Upper lobe of right lung (tissue), 1 donor: ENCODE data around the gene UBL4A. TPM values are rescaled to one million over a fixed set of nuclear protein-coding genes. Genes with fewer than 3 reads are reported as not detected.

Experiments
- ATAC-seq: fragments of 200-7000 bp; cut with Tn5 transposase; one replicate; pipeline ENCODE4 v1.9.1; 2020; ENCODE audit warnings: mild to moderate bottlenecking, moderate library complexity
- DNase-seq: peaks from one replicate; pipeline ENCODE4 v3.0.0-alpha.2; 2020
- H3K27ac ChIP-seq: fragments of 200-600 bp; one replicate; pipeline ENCODE4 v1.8.0; 2022
- H3K27me3 ChIP-seq: fragments of 200-600 bp; one replicate; pipeline ENCODE4 v1.8.0; 2022; ENCODE audit warnings: mild to moderate bottlenecking
- H3K36me3 ChIP-seq: fragments of 200-600 bp; one replicate; pipeline ENCODE4 v1.8.0; 2022
- H3K4me1 ChIP-seq: fragments of 200-600 bp; one replicate; pipeline ENCODE4 v1.8.0; 2022
- H3K4me3 ChIP-seq: fragments of 200-600 bp; one replicate; pipeline ENCODE4 v1.8.0; 2022; ENCODE audit warnings: mild to moderate bottlenecking
- H3K9me3 ChIP-seq: fragments of 200-600 bp; one replicate; pipeline ENCODE4 v1.8.0; 2022
- CTCF ChIP-seq: fragments of 200-600 bp; IDR thresholded peaks from one replicate; pipeline ENCODE4 v1.8.0; 2022; ENCODE audit warnings: antibody characterized with exemption
- intact Hi-C: fragments of 100-400 bp; cut with DNase I; formaldehyde crosslinking; loops from one replicate; pipeline ENCODE4 v1.11.0; 2022
- microRNA-seq: library from miRNA; unstranded; fragments of <30 nt; microRNA quantifications from one replicate; pipeline ENCODE4 v1.2.0, GENCODE V29; 2020; ENCODE audit warnings: borderline microRNAs expressed
- total RNA-seq: library from RNA; stranded (reverse); fragmentation: NEBNext Ultra II Directional; extraction: Animal tissue kit (Norgen Biotek cat#: 25700); gene quantifications from one replicate; pipeline ENCODE4 v1.2.1, GENCODE V29; 2021
- donor health status: DM: no; HTN: yes; CAD: no; lungs with severe emphysema.

Gene UBL4A
- total RNA-seq, 1 donor from 2014 or later, result 33.8 TPM

- ATAC-seq, result peak; percentile 62
- peak overlapping the region; percentile 74 for H3K27ac ChIP-seq
- H3K36me3 ChIP-seq, result peaks cover 27% of the 10 kb centered on the region
- H3K4me3 ChIP-seq, result peak overlapping the region; percentile 75
- DNase-seq, result no peak
- no peak for TF ChIP-seq CTCF
- no peaks in the 10 kb centered on the region for H3K4me1 ChIP-seq
- intact Hi-C loops, result no loop called here
- no peaks in the 10 kb centered on the region for H3K27me3 ChIP-seq
- H3K9me3 ChIP-seq, result no peaks in the 10 kb centered on the region
Observed at GRCh38 chrX:154436374-154436982, 49.9 kb downstream of the UBL4A start.

GRCh38 chrX:154435171-154435733 is 51.2 kb downstream of the UBL4A start:
- ATAC-seq (no peak), DNase-seq (no peak)
- intact Hi-C loops, result no loop called here
- H3K27ac ChIP-seq, result no peak overlapping the region
- no peak overlapping the region for H3K4me3 ChIP-seq
- no peaks in the 10 kb centered on the region for H3K4me1 ChIP-seq
- no peaks in the 10 kb centered on the region for H3K9me3 ChIP-seq
- H3K36me3 ChIP-seq, result peaks cover 24% of the 10 kb centered on the region
- no peak for TF ChIP-seq CTCF
- H3K27me3 ChIP-seq, result no peaks in the 10 kb centered on the region

- Histone ChIP-seq H3K36me3 (peaks cover 20% of the 10 kb centered on the region), H3K4me1 (no peaks in the 10 kb centered on the region), H3K27me3 (no peaks in the 10 kb centered on the region), H3K9me3 (no peaks in the 10 kb centered on the region), H3K4me3 (no peak overlapping the region), H3K27ac (no peak overlapping the region)
- no peak for TF ChIP-seq CTCF
- intact Hi-C loops, result no loop called here
- ATAC-seq (no peak), DNase-seq (no peak)
Observed at GRCh38 chrX:154434394-154435168, 51.8 kb downstream of the UBL4A start.

Small RNAs within 50 kb of the gene (microRNA-seq; reads per million reads assigned to microRNA genes)
- gene MIR6858, result not detected

Other genes starting within 250 kb of the UBL4A start
- not detected for gene OPN1MW3, start 229.0 kb downstream of the UBL4A start, total RNA-seq
- gene TEX28, start 191.5 kb downstream of the UBL4A start, total RNA-seq, result not detected
- gene TKTL1, start 190.8 kb downstream of the UBL4A start, total RNA-seq, result not detected
- gene FLNA, start 112.0 kb downstream of the UBL4A start, total RNA-seq, result 1,252 TPM
- 58.4 TPM for gene EMD, start 107.3 kb downstream of the UBL4A start, total RNA-seq
- 2,677 TPM for gene RPL10, start 88.2 kb downstream of the UBL4A start, total RNA-seq
- 37.1 TPM for gene DNASE1L1, start 77.4 kb downstream of the UBL4A start, total RNA-seq
- gene TAFAZZIN, start 75.1 kb downstream of the UBL4A start, total RNA-seq, result 43.9 TPM
- 193 TPM for gene ATP6AP1, start 57.9 kb downstream of the UBL4A start, total RNA-seq
- gene GDI1, start 49.5 kb downstream of the UBL4A start, total RNA-seq, result 108 TPM
- gene FAM50A, start 42.5 kb downstream of the UBL4A start, total RNA-seq, result 82.0 TPM
- gene PLXNA3, start 28.3 kb downstream of the UBL4A start, total RNA-seq, result 49.0 TPM
- gene LAGE3, start 7.3 kb downstream of the UBL4A start, total RNA-seq, result 15.1 TPM
- 23.7 TPM for gene SLC10A3, start 4.0 kb upstream of the UBL4A start, total RNA-seq
- 42.6 TPM for gene FAM3A, start 29.6 kb upstream of the UBL4A start, total RNA-seq
- gene G6PD, start 60.2 kb upstream of the UBL4A start, total RNA-seq, result 84.9 TPM
- 33.4 TPM for gene IKBKG, start 61.0 kb upstream of the UBL4A start, total RNA-seq
- not detected for gene CTAG1A, start 98.5 kb upstream of the UBL4A start, total RNA-seq
- gene CTAG1B, start 132.7 kb upstream of the UBL4A start, total RNA-seq, result not detected
- gene CTAG2, start 167.0 kb upstream of the UBL4A start, total RNA-seq, result not detected